Measurements from ENCODE around the gene DNPH1.

The DNPH1 gene

DNA sequence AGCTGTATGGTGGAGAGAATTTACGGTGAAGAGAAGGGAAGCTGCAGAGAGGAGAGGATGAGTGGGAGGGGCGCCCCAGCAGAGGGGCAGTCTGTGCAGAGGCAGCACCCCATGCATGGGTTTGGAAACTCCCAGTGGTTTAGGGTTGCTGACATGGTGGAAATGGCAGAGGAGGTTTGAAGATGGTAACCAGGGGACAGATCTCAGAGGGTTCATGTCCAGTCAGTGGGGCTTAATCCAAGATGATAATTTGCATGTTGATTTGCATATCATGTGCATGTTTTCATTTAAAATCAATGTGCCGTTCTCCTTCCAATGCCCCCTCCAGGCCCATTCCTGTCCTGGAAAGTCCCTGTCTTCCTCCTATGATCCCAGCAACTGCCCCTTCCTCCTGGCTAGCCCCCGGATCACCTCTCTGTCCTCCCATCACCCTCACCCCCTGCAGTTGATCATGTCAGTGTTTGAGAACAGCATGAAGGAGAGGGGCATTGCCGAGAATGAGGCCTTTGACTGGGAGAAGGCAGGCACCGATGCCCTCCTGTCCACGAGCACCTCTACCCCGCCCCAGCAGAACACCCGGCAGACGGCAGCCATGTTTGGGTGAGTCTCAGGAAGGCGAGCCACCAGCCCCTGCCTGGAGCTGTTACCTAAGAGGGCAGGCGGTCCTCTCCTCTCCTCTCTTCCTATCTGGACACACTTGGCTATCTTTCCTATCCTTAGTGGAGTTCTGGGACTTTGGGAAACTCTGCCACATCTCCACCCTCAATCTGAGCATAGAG lies 28.3 kb upstream of the DNPH1 start:
- Histone ChIP-seq H3K4me2 (ENCODE audit: low read length) (no peak overlapping the region), H3K27ac (ENCODE audit: low read depth, low read length, poor library complexity, severe bottlenecking) (no peak overlapping the region), H2AFZ (ENCODE audit: low read length) (no peak overlapping the region), H4K20me1 (ENCODE audit: insufficient read depth, low read length) (no peaks in the 10 kb centered on the region), H3K4me1 (ENCODE audit: insufficient read depth, low read length, severe bottlenecking) (no peaks in the 10 kb centered on the region), H3K79me2 (ENCODE audit: insufficient read depth, low read length) (no peaks in the 10 kb centered on the region), H3K4me3 (ENCODE audit: low read depth, low read length, poor library complexity, severe bottlenecking) (no peak overlapping the region), H3K9me3 (ENCODE audit: low read length) (no peaks in the 10 kb centered on the region), H3K9me2 (ENCODE audit: low read depth, low read length) (no peaks in the 10 kb centered on the region), H3K36me3 (ENCODE audit: insufficient read depth, low read length) (no peaks in the 10 kb centered on the region), H3F3A (ENCODE audit: insufficient read depth, low read length) (no peaks in the 10 kb centered on the region), H3K9ac (ENCODE audit: low read length) (no peak overlapping the region), H3K27me3 (ENCODE audit: insufficient read depth, low read length) (peaks cover 2% of the 10 kb centered on the region; the same call in 1 of the 2 replicates)
- TF ChIP-seq, protein P1, sequence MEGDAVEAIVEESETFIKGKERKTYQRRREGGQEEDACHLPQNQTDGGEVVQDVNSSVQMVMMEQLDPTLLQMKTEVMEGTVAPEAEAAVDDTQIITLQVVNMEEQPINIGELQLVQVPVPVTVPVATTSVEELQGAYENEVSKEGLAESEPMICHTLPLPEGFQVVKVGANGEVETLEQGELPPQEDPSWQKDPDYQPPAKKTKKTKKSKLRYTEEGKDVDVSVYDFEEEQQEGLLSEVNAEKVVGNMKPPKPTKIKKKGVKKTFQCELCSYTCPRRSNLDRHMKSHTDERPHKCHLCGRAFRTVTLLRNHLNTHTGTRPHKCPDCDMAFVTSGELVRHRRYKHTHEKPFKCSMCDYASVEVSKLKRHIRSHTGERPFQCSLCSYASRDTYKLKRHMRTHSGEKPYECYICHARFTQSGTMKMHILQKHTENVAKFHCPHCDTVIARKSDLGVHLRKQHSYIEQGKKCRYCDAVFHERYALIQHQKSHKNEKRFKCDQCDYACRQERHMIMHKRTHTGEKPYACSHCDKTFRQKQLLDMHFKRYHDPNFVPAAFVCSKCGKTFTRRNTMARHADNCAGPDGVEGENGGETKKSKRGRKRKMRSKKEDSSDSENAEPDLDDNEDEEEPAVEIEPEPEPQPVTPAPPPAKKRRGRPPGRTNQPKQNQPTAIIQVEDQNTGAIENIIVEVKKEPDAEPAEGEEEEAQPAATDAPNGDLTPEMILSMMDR (IDR thresholded peaks at IDR 0.05; ENCODE audit: low read length) = no peak
- no peak for TF ChIP-seq EZH2 (IDR thresholded peaks at IDR 0.05; ENCODE audit: borderline replicate concordance, low read length)

DNA sequence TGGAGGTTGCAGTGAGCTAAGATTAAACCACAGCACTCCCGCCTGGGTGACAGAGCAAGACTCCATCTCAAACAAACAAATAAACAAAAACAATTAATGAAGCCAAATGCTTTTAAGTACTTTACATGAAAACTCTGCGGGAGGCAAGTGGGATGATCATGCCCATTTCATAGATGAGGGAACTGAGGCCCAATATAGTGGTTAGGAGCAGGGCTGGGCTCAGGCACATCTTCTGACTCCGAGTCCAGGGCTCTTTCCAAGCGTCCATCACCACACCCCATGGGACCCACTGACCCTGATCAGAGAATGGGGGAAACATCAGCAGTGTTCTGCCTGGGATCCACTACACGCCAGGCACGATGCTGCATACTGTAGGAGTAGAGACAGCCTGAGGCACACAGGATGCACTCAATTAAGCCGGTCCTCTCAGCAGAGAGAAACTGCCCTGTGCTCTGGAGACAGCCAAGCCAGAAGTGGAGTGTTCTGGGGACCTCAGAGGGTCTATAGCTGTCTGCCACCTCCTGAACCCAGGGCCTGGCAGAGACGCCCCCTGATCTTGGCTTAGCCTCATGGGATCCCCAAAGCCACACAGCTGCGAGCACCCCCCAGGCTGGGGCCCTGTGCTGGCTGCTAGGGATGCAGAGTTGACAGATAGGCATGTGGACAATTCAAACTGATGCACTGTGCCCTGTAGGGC lies 27.5 kb upstream of the DNPH1 start:
- no peak overlapping the region for H3K4me3 ChIP-seq (ENCODE audit: low read depth, low read length, poor library complexity, severe bottlenecking)
- no peaks in the 10 kb centered on the region for H3K79me2 ChIP-seq (ENCODE audit: insufficient read depth, low read length)
- H3K9me2 ChIP-seq (ENCODE audit: low read depth, low read length) = no peaks in the 10 kb centered on the region
- H3K9ac ChIP-seq (ENCODE audit: low read length) = no peak overlapping the region
- no peak for TF ChIP-seq EZH2 (IDR thresholded peaks at IDR 0.05; ENCODE audit: borderline replicate concordance, low read length)
- TF ChIP-seq, protein P1 (IDR thresholded peaks at IDR 0.05; ENCODE audit: low read length) = no peak
- no peak overlapping the region for H3K27ac ChIP-seq (ENCODE audit: low read depth, low read length, poor library complexity, severe bottlenecking)
- no peaks in the 10 kb centered on the region for H3K36me3 ChIP-seq (ENCODE audit: insufficient read depth, low read length)
- no peaks in the 10 kb centered on the region for H4K20me1 ChIP-seq (ENCODE audit: insufficient read depth, low read length)
- H3K27me3 ChIP-seq (ENCODE audit: insufficient read depth, low read length) = peaks cover 4% of the 10 kb centered on the region; the same call in 1 of the 2 replicates
- H3K9me3 ChIP-seq (ENCODE audit: low read length) = no peaks in the 10 kb centered on the region
- no peak overlapping the region for H2AFZ ChIP-seq (ENCODE audit: low read length)
- H3K4me2 ChIP-seq (ENCODE audit: low read length) = no peak overlapping the region
- H3K4me1 ChIP-seq (ENCODE audit: insufficient read depth, low read length, severe bottlenecking) = no peaks in the 10 kb centered on the region
- no peaks in the 10 kb centered on the region for H3F3A ChIP-seq (ENCODE audit: insufficient read depth, low read length)

DNA sequence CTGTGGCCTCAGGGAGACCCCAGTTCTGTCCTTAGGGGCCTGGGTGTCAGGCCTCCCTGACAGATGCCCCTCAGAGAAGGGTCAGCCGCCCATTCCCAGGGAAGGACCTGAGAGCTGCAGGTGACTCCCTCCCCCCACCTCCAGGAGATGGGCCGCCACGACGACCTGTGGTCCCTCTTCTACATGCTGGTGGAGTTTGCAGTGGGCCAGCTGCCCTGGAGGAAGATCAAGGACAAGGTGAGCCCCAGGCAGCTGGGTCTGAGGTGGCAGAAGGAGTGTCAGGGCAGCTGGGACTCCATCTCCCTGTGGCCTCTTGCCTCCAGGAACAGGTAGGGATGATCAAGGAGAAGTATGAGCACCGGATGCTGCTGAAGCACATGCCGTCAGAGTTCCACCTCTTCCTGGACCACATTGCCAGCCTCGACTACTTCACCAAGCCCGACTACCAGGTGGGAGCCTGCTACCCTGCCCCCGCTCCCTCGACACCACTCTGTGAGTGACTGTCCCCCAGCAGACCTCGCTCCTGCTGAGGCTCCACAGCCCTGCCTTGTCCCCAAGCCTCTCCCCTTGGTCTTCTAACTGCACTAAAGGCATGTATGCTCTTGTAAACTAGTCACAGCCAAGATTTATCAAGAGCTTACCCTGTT lies 26.2 kb upstream of the DNPH1 start:
- TF ChIP-seq EZH2 (IDR thresholded peaks at IDR 0.05; ENCODE audit: borderline replicate concordance, low read length) = no peak
- TF ChIP-seq, protein P1 (IDR thresholded peaks at IDR 0.05; ENCODE audit: low read length) = no peak
- Histone ChIP-seq H3K27ac (ENCODE audit: low read depth, low read length, poor library complexity, severe bottlenecking) (no peak overlapping the region), H3K9me3 (ENCODE audit: low read length) (no peaks in the 10 kb centered on the region), H3K4me2 (ENCODE audit: low read length) (no peak overlapping the region), H3K79me2 (ENCODE audit: insufficient read depth, low read length) (no peaks in the 10 kb centered on the region), H3K9ac (ENCODE audit: low read length) (no peak overlapping the region), H2AFZ (ENCODE audit: low read length) (no peak overlapping the region), H3F3A (ENCODE audit: insufficient read depth, low read length) (no peaks in the 10 kb centered on the region), H3K27me3 (ENCODE audit: insufficient read depth, low read length) (peaks cover 10% of the 10 kb centered on the region; the same call in 1 of the 2 replicates), H3K36me3 (ENCODE audit: insufficient read depth, low read length) (no peaks in the 10 kb centered on the region), H4K20me1 (ENCODE audit: insufficient read depth, low read length) (no peaks in the 10 kb centered on the region), H3K9me2 (ENCODE audit: low read depth, low read length) (no peaks in the 10 kb centered on the region), H3K4me3 (ENCODE audit: low read depth, low read length, poor library complexity, severe bottlenecking) (no peak overlapping the region), H3K4me1 (ENCODE audit: insufficient read depth, low read length, severe bottlenecking) (no peaks in the 10 kb centered on the region)

Data from OCI-LY1 (cell line).